ENCODE data around the gene NCOA5.

NCOA5 gene

DNA sequence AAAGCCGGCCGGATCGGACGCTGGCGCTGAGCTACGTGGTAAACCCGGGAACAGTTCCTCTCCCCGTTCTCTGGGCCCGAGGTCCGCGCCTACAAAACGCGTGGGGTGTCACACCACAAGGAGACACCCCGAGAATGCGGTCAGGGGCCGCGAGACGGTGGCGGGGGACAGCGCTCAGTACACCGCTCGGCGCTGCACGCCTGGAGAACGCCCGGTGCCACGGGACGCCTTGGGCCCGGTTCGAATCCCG is 670 bp downstream of the NCOA5 start:
- no peak for DNase-seq

DNA sequence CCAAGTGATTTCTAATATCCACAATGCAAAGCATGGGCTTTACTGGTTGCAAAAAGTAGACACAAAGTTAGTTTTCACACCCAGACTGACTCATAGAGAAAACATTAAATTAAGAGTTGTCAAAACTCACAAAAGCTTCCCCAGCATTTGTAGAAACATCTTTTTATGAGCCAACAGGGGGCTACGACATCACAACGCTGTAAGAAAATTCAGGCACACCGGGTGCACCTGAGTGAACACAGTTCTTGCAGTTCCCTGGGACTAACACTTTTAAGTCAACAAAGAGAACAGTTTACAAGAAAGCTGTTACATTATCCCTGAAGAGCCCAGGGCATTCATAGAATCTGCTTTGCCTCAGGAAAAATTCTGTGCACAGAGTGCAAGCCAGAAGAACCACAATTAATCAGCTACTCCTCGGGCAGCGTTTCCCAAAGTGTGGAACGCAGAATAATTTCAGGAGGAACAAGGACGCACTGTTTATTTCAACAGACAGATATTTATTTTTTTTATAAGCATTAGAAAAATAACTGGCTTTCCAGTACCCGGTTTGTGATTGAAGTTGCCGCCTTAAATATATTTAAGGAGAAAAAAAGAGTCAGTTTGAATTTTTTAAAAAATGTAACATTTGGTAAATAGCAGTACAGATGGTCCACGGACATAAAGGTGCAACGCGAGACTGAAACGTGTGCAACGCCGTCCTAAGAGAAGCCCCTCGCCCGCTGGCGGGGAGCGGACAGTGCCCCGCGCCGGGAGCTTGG is 1.2 kb downstream of the NCOA5 start:
- DNase-seq = no peak

DNA sequence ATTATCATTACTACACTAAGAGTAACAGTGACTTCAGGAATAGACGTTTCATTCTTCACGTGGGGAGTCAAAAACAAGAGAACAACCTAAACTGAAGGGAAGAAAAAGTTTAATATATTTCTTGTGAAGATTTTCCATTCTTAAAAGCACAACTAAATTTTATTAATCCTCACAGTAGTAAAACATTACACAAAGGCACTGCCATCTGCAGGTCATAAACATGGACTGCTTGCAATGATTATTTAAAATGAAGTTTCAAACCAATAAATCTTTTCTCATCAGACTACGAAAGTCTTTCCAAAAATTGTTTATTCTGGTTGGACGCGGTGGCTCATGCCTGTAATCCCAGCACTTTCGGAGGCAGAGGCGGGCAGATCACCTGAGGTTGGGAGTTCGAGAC is 2.6 kb downstream of the NCOA5 start:
- DNase-seq = no peak

DNA sequence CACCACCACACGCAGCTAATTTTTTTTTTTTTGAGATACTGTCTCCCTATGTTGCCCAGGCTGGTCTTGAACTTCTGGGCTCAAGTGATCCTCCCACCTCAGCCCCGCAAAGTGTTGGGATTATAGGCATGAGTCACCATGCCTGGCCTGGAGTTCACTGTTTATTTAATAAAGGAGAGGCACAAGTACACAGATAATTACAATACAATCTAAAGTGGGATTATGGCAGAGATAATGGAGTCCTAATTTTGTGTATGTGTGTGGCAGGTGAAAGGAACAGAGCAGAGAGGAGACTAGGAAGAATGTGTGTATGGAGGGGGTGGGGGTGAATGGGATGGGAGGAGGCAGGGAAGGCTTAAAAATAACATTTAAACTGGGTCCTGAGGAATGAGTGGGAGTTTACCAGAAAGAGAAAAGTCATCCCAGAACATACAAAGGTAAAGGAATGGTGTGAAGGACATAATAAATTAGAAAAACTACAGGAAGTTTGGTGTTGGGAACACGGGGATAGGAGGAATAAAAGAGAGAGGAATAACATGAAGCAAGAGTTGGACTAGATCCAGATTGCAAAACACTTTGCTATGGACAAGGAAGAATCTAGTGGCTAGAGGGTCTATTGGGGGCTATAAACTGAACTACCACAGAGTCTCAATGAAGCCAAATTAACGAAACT is 4.4 kb downstream of the NCOA5 start:
- no peak for DNase-seq

DNA sequence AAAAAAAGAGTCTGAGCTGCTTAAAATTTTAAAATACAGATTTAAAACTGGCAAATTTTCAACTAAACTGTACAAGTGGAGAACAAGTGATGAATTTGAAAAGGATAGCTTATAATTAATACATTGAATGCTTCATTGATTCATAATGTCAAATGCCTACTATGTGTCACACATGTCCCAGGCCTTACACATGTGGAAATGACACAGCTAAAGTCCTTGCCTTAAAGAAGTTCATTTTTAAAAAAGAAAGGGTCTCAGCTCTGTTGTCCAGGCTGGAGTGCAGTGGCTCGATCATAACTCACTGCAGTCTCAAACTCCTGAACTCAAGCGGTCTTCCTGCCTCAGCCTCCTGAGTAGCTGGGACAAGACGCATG is 5.0 kb downstream of the NCOA5 start:
- no peak for DNase-seq

DNA sequence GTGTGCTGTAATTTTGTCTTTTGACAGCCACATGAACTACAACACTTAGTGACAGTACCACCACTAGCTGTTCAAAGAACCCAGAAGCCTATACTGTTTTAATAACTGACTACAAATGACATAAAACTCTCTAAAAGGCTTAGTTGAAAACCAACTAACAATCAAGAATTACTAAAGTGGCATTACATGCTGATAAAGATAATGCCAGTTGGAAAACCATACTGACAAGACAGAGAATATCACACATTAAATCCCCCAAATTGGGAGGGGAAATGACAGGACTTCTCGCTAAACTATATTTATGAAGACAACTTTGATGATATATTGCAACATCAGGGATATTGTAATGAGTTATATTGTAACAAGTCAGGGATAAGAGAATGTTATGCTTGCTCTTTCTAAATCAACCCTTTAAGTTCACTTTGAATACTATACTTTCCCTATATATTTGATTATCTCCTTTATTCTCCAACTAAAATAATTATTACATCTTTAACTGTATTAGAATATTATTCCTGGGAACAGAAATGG is 6.2 kb downstream of the NCOA5 start:
- DNase-seq = no peak

DNA sequence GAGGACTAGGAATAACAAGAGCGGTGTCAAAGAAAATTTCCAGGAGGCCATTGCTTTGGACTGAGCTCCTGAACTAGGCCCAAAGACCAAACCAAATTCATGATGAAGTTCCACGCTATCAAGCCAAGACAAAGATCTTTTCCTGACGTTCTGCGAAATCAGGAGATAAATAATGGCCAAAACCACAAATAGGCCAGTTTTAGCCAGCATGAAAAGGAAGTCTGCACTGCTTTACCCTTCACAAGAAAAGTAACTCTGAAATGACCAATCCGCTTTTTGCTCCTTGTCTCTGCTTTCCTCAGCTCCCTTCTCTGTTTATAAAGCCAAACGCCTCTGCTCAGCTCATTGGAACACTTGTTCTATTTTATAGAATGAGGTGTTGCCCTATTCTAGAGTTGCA is 6.7 kb downstream of the NCOA5 start:
- DNase-seq = no peak

DNA sequence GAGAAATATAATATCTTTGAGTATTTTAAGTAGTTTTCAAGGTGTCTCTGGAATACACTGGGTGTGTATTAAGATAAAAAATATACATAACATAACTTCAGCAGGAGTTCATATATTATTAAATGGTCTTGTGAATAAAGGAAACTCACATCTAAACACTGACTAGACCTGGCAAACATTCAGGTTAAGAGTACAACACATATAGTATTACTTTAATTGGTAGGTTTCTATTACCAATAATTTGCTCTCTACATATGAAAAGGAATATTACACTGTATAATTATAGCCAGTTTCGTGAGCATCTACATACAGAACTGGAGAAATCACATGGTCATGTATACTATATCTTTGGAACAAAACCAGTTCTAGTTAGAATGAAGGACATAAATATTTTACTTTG is 8.7 kb downstream of the NCOA5 start:
- no peak for DNase-seq

DNA sequence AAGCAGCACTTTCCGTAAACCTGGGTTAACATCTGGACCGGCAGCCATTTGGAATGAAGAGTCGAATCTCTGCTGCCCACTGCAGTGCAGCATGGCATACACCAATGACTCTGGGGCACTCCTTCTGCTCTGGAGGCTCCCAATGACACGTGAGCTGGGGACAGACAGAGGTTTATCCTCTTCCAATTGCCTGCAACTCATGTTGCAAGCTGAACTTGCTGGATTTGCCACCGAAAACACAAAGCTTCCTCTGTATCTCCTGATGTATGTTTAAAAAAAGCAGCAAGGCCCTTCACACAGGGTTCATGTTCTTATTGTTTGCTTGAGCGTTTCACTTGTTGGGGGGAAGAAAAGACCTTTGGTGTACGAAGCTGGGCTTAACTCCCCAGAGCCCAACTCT is 10.8 kb downstream of the NCOA5 start:
- DNase-seq = no peak

DNA sequence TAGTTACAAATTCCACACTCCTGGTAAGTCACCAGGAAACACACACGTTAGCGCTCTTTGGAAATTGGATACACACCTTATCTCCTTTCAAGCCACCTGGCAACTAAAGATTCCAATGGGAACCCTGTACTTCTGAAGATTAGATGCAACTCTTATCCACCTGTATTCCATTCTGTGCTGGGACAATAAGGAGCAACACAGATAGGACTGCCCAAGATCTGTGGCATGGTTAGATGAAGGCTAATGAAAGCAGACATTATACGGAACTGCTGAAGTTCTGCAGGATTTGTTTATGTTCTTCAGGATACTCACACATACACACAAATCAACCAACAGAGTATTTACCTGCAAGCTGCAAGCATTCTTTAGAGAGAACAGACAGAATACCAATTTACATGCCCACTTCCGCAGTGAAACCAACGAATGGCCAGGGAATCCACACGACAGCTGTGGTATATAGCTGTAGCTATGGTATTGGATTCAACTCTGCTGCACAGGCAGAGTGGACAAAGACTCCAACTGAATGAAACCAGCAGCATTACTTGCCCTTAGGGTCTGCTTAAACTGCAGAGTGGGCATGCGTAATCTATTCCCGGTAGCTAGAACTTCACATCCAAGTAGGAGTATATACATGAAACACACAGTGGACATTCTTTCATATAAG is 12.0 kb downstream of the NCOA5 start:
- no peak for DNase-seq

DNA sequence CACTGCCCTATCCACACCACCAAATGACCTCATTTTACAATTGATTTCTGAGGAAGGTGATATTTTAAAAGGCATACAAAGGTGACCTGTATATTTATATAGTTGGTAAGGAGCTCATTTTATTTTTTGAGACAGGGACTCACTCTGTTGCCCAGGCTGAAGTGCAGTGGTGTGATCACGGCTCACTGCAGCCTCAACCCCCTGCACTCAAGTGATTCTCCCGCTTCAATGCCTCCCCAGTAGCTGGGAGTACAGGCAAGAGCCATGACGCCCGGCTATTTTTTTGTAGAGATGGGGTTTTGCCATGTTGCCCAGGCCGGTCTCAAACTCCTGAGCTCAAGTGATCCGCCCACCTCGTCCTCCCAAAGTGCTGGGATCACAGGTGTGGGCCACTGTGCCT is 13.0 kb downstream of the NCOA5 start:
- DNase-seq = no peak

DNA sequence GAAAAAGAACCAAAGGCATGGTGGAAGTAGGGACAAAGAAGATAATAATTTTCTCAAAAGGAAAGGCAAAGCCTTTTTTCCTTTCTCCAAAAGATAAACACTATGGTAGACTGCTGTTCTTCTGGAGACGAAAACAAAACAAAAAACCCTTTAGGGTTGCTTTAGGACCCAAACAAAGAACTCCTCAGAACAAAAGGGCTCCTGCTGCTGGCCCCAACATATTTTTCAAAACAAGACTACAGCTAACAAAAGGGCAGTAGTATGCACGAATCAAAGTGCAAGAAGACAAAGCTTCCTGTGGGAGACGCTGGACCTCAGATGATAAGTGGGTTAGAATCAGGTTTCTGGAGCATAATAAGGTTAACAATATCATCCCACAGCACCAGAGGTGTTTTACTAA is 15.8 kb downstream of the NCOA5 start:
- no peak for DNase-seq

DNA sequence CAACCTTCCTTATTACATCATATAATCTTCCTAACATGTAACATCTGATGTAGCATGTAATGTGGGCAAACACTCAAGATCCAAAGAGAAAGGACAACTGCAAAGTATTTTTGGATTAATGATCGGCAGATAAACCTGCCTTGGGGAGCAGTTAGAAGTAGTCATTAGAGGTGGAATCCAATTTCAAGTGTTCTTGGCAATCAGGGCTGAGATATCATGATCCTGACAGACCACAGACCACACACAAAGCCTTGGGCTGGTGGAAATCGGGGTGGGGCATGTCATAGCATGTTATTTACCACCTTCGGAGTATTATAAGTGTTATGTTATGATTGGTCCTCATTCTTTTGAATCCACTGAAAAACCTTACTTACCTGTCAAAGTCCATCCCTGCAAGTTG is 16.3 kb downstream of the NCOA5 start:
- DNase-seq = no peak

DNA sequence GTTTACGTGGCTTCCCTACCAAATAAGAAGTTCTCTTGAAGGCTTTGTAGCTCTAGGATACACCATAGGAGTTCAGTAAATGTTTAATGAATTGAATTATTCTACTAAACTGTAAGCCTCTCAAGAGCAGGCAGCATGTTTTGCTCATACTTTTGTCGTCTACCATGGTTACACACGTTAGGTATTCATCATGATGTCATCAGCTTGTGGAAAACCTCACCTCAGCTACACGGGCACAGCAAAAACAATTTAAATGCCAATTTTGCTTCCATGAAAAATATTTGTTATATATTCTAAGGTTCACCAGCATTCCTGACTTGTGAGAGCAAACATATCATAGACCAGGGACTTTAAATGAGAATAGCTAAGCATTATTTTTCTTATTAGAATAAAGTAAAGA is 16.7 kb downstream of the NCOA5 start:
- DNase-seq = no peak

DNA sequence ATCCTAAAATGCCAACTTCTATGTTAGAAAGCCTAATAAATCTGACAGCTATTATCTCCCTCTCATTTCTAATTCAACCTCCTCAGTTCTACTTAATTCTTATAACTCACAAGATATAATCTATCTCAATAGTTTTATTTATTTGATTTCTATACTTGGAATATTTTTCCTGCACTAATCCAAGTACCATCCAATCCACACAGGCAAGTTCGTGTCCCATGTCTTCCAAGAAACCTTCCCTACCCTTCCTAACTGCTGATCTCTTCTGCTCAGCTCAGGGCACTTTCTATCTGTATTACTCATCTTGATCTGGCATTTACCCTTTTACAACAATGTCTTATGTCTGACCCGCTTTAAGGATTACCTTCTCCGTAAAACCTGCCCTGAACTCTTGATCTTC is 18.2 kb downstream of the NCOA5 start:
- no peak for DNase-seq

DNA sequence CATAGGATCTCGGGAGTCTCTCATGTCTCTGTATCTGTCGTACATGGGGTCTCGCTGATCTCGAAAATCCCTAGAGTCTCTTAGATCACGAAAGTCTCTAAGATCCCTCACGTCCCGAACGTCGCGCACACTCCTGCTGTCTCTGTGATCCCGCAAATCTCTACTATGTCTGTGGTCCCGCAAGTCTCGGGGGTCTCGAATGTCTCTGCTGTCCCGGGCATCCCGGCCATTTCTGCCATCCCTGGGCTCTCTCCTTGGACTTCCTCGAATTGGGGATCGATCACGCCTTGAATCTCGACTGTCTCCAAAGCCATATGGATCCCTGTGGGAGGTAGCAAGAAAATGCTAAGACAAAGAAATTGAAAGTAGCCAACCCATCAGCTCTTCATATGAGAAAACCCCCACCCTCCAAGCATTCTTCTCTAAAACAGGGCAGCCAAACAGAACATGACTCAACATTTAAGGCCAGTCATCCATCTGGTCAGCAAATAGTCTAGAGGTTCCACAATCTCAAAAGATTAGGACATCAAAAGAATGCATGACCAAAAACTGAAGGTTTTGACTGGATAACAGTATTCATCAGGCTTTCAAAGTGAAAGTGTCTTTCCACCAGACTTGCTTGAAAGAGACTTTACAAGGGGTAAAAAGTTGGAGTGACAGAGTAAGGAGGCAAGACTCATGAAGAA is 19.4 kb downstream of the NCOA5 start:
- DNase-seq = no peak

DNA sequence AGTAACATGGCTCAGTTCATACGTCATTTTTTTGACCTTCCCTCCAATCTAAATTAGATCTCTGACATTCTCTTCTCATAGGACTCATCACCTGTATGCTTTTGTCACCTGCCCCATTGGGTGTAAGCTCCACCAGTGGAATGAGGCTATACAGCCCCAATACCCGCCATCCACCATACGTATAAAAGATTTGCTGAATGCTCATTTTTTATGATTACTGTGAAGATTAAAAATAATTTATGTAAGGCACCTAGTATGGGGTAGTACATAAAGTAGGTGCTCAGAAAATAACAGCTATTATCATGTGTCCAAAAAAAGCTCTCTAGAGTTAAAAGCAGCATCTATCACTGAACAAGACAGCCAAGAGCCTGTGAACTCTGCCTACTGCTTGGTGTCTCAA is 24.1 kb downstream of the NCOA5 start:
- no peak for DNase-seq

DNA sequence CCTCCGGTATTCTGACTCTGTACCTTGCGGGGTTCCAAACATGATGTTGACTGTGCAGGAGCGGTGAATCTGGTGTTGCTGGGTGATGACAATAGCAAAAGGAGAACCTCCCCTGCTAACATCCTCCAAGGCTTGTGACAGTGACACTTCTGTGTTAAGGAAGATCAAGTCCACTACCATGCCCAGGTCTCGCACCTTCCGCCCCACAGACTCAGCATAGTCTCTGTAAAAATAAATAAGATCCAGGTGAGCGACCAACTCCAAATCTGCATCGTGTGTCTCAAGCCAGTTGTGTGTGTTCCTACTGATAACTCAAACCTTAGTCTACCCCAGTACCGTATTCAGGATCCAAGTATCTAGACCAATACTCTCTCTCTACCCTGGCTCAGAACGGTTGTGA is 24.8 kb downstream of the NCOA5 start:
- no peak for DNase-seq

DNA sequence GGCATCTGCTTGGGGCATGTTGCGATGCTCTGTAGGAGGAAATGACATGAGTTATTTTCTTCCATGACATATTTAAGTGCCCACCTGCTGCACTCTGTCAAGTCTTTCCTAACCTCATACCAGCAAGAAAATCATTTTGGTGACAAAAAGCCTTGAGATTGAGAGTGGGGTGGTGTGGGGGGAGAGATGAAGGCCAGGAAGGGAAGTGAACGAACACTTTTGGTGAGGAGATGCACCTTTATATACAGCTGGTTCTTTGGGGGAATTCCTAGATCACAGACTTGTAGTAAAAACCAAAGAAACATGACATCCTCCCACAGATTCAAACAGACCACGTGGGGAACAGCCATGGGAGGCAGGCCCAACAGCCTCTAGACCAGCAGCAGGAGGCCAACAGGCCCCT is 26.1 kb downstream of the NCOA5 start:
- DNase-seq = no peak

DNA sequence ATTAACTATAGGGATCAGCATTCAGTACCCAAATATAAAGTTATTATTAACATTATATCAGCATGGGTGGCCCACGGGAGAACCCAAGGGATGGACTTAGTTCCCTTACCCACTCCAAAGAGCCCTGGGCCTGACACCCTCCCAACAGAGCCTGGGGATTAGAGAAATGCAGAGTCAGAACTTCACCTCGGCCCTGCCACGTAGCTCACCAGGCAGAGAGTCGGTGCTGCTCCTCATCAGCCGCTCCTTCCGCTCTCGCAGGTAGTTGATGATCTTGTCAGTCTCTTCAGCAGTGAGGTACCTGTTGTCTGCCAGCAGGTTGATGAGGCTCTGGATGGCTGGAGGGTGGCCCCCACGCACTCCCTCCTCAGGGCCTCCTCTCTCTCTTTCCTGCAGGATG is 26.6 kb downstream of the NCOA5 start:
- DNase-seq = no peak

DNA sequence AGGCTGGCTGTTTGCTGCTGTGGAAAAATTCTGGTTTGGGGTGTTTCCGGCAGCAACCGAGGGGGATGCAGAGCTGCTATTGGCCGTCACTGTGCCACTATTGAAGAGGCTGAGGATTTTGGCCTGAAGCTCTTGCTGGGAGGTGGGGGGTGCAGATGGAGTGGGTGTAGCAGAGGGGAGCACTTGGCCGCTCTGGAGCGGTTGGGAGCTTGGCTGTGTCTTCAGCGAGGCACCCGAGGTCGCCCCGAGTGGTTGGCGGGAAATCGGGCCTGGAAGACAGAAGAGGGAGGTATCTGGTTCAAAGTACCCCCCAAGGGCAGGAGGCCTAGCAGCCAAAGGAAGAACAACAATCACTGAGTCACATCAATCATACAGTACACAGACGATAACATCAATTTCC is 27.1 kb downstream of the NCOA5 start:
- DNase-seq = no peak

DNA sequence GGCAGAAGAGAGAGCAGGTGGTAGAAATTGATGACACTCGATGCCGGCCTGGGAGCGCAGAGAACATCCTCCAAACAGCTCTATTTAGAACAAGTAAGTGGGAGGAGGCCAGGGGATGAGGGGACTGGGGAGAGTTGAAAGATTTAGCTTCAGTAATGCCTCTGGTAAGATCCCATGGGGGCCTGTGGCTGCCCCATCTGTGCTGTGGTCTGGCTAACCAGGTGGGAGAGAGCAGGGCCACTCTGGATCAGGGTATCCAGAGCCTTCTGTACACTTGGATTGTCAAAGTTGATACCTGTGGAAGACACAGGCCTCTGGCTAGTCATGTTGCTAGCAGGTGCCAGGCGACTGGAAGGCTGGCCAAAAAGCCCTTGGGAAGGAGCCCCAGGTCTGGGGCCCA is 27.6 kb downstream of the NCOA5 start:
- no peak for DNase-seq

DNA sequence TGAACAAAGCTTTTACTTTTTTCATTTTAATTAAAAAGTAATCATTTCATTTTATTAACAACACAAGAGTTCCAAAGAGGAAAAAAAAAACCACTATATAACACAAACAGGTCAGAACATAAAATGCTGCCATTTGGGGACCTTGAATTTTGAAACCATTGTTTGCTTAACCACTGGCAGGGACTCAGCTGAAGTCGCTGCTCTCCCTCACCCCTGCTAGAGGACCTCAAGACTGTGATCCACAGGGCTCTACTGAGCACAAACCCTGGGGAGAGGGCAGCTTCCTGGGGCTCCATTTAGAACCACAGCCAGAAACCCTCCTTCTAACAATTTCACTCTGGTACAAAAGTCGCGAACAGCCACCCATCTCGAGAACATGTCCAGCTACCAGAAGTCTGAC is 28.8 kb downstream of the NCOA5 start:
- DNase-seq = no peak

DNA sequence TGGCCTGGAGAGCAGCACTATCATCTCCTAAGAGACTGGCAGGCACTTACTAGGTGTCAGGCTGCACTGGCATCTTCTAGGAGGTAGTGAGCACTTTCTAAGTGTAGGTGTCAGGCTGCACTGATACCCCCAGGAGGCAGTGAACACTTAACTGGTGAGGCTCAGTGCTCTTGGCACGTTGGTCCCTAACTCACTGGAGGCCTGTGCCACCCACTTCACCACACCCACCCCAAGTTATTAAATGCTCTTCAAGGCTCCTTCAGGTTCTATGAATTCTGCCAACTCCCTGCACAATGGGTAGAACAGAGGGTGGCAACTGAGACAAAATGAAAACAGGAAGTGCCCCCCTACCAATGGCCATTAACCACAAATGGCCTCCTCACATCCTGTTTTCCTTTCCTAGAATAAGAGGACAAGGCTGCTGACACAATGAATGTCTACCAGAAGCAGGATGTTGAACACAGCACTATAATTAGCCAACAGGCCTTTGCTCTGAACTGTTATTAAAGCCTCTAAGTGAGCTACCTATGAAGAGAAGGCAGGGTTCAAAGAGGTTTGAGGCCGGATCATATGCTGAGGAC is 29.4 kb downstream of the NCOA5 start:
- no peak for DNase-seq
